GM18520 (cell line): Measurements from ENCODE around the gene ASPG.

ENCODE experiments used
- ATAC-seq: cut with Tn5 transposase; IDR thresholded peaks from one replicate; pipeline ENCODE4 v1.9.1; 2021; ENCODE audit not compliant: unreplicated experiment

The ASPG gene

DNA sequence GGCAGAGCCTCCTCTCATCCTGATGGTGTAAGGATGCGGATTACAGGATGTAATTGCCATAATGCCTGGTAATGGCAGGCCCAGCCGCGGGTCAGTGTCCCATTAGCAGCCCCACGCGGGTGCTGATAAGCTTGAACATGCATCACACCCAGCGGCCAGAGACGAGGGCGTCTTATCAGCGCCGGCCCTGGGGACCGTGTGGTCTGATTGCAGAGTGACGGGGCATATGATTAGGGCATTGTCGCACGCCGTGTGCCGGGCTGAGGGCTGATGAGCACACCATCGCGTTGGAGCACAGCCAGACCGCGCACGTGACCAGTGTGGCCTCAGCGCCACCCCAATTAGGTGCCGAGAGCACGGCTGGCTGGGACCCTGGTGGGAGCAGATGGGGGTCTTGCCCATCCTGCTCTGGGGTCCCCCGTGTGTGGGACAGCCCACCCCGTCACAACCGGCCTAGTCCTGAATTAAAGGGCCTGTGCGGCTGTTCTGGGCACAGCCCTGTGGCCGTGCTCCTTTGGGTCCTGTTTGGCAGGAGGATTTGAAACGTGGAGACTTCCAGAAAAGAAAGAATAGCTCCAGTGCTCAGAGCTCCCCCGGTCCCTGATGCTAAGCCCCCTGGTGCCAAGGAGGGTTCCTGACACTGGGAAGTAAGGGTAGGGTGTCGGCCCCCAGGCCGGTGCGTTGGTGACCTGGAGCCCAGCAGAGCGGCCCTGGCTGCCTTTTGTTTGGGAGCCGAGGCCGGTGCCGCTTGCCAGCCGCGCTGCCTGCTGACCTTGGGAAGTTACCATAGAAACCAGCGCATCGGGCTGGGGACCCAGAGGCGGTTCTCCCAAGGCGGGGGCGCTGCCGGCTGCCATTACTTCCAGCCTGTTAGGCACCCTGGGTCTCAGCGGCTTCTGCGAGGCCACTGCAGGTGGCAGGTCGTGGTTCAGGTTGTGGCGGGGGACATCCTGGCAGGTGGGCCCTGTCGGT lies 73.6 kb downstream of the ASPG start:
- no peak for ATAC-seq

DNA sequence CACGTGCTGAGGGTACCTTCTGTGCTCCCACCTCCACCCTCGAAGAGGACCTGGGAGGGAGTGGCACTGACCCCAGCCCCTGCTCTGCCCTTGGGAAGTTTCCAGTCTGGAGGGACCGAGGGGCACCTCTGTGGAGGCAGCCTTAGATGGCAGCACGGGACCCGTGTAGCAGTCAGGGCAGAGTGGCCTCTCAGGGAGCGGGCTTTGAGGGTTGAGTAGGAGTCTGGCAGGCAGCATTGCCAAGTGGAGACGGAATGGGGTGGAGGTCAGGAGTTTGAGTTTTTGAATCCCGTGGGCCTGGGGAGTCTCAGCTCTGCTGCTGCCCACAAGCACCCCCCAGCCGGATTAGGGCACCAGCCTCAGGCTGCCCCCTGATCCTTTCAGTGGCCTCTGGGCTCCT lies 74.5 kb downstream of the ASPG start:
- ATAC-seq: no peak

DNA sequence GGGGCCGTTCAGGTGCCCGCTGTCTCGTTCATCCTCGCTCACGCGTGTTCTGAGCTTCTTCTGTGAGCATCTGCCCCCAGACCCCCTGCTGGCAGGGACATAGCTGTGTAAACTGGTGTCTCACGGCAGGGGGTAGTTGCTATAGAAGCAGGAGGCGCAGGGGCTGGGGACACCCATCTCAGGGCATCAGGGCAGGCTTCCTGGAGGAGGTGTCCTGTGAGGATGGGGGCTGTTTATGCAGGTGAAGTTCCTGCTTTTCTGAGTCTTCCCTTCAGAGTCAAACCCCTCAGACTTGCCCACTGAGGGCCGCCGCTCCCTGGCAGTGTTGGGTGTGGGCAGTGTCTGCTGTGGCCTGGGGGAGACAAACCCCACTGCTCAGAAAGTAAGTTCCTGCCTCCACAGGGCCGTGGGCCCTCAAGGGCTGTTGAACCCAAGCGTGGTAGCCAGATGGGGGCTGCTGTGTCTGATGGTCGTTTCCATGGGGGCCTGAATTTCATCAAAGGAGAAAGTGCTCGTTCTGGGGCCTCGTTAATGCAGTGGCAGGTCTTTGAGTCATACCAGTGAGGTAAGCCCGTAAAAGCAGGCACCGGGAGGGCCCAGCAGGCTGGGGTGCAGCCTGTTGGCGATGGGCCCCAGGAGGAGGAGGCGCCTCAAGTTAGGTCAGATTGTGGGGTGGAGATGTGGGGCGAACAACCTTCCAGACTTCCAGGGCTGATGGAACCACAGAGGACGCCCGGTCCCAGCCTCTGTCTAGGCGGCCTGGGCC lies 76.3 kb downstream of the ASPG start:
- no peak for ATAC-seq

DNA sequence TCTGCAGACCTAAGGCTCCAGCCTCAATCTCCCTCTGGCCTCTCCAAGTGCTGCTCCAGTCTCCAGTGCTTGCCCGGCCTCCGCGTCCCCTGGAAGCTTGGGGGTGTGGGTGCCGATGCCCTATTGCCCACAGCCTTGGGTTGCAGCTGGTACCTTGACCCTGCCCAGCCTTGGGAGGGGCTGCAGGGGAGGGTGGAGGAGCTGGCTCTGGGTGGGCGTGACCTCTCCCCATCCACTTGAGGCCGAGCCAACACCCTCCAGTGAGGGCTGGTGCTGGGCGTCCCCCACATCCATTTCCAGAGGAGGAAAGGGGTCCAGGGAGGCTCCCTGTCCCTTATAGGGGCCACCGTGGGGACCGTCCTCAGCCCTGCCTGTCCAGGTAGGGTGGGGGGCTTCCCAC lies 77.0 kb downstream of the ASPG start:
- ATAC-seq: no peak

DNA sequence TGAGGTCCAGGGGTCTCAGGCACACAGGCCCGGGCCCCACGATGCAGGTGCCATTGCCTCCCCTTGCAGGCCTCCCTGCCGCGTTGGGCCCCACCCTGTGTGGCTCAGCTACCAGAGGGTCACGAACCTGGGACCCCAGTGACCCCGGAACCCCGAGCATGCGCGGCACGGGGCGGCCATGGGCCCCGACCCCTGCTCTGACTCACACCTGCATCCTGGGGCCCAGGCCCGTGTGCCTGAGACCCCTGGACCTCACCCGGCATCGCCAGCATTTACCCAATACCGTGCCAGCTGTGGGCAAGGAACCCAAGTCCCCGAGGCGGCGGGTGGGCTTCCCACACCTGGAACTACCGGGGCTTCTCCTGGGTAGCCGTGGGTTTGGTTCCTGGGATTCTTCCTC lies 78.0 kb downstream of the ASPG start:
- no peak for ATAC-seq

DNA sequence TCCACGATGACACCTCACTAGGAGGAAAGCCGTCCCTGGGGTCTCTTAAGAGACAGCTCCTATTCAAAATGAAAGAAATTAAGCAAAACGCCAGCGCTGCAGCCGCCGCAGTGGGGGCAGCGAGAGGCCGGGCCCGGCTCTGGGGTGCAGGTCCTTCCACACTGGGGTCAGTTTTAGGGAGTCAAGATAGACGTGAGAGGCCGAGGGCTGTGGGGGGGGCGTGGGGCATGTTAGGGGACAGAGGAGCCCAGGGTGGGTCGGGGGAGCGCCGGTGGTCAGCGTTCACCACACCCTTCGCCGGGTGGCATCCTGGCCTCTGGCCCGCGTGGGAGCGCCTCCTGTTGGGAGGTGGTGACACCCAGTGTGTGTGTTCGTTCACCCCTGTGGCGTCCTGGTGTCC lies 78.5 kb downstream of the ASPG start:
- no peak for ATAC-seq

DNA sequence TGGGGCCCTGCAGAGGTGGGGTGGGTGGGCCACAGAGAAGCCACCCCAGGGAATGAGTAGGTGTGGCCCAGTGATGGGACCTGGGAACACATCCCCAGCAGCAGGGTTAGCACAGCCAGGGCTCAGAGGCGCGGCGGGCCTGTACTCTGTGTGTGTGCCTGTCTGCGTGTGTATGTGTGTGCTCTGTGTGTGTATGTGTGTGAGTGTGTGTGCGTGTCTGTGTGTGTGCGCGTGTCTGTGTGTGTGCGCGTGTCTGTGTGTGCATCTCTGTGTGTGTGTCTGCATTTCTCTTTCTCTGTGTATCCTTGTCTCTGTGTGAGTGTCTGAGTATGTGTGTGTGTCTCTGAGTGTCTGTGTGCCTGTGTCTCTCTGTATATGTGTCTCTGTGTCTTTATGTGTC lies 79.0 kb downstream of the ASPG start:
- ATAC-seq: no peak
